GM10266 (cell line): ENCODE data around the gene ZC2HC1B.
"Not testable (repeated sequence)": the region's sequence is repeated elsewhere in the genome, so short reads cannot be mapped to it uniquely, and the experiment has no call there.

ENCODE experiments used
- DNase-seq: peaks from one replicate; pipeline ENCODE4 v3.0.0; 2012; ENCODE audit errors: extremely low spot score
- TF ChIP-seq, protein P1 (sequence below): IDR thresholded peaks from 2 replicates; pipeline ENCODE4 v1.5.1; 2012; ENCODE audit warnings: mild to moderate bottlenecking, low read depth; ENCODE audit not compliant: control insufficient read depth, insufficient read depth; ENCODE audit errors: missing control alignments

Gene ZC2HC1B

GRCh38 chr6:143845033-143845432, 19.2 kb upstream of the ZC2HC1B start:
- TF ChIP-seq, protein P1, sequence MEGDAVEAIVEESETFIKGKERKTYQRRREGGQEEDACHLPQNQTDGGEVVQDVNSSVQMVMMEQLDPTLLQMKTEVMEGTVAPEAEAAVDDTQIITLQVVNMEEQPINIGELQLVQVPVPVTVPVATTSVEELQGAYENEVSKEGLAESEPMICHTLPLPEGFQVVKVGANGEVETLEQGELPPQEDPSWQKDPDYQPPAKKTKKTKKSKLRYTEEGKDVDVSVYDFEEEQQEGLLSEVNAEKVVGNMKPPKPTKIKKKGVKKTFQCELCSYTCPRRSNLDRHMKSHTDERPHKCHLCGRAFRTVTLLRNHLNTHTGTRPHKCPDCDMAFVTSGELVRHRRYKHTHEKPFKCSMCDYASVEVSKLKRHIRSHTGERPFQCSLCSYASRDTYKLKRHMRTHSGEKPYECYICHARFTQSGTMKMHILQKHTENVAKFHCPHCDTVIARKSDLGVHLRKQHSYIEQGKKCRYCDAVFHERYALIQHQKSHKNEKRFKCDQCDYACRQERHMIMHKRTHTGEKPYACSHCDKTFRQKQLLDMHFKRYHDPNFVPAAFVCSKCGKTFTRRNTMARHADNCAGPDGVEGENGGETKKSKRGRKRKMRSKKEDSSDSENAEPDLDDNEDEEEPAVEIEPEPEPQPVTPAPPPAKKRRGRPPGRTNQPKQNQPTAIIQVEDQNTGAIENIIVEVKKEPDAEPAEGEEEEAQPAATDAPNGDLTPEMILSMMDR = no peak
- no peak for DNase-seq

DNA sequence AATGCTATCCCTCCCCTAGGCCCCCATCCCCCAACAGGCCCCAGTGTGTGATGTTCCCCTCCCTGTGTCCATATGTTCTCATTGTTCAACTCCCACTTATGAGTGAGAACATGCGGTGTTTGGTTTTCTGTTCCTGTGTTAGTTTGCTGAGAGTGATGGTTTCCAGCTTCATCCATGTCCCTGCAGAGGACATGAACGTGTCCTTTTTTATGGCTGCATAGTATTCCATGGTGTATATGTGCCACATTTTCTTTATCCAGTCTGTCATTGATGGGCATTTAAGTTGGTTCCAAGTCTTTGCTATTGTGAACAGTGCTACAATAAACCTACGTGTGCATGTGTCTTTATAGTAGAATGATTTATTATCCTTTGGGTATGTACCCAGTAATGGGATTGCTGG, 12.6 kb upstream of the ZC2HC1B start:
- not testable (repeated sequence) for DNase-seq

GRCh38 chr6:143855057-143855456, 9.2 kb upstream of the ZC2HC1B start:
- not testable (repeated sequence) for DNase-seq

DNA sequence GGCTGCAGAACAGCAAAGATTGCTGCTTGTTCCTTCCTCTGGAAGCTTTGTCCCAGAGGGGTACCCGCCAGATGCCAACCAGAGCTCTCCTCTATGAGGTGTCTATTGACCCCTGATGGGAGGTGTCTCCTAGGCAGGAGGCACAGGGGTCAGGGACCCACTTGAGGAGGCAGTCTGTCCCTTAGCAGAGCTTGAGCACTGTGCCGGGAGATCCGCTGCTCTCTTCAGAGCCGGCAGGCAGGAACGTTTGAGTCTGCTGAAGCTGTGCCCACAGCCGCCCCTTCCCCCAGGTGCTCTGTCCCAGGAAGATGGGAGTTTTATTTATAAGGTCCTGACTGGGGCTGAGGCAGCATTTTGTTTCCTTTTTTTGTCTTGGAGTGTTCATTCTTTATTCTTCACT, 7.5 kb upstream of the ZC2HC1B start:
- DNase-seq = not testable (repeated sequence)

GRCh38 chr6:143857651-143858050, 6.6 kb upstream of the ZC2HC1B start:
- TF ChIP-seq, protein P1 = no peak
- DNase-seq = no peak

DNA sequence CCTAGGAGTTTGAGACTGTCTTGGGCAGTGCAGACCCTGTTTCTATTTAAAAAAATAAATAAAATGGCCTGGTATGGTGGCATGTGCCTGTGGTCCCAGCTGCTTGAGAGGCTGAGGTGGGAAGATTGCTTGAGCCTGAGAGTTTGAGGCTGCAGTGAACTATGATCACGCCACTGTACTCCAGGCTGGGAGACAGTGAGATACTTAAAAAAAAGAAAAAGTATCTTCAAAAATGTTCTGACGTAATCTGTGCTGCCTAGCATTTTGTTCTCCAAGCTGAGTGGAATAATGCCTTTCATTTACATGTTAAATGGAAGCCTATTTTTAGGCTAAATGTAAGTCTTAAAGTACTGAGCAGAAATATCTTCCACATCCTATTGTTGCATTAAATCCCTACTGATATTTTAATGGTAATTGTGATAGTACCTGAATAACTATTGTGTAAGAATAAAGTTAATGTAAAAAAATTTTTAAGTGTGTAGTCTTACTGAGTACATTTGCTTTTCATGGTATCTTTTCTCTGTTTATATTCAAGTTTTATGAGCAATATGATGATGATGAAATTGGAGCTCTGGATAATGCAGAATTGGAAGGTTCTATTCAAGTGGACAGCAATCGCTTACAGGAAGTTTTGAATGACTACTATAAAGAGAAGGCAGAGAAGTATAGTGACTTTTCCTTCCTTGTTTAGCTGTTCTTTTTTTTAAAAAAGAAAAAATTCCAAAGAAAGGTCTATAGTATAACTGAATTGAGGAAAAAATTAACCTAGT, 4.2 kb upstream of the ZC2HC1B start:
- TF ChIP-seq, protein P1 = no peak
- no peak for DNase-seq

DNA sequence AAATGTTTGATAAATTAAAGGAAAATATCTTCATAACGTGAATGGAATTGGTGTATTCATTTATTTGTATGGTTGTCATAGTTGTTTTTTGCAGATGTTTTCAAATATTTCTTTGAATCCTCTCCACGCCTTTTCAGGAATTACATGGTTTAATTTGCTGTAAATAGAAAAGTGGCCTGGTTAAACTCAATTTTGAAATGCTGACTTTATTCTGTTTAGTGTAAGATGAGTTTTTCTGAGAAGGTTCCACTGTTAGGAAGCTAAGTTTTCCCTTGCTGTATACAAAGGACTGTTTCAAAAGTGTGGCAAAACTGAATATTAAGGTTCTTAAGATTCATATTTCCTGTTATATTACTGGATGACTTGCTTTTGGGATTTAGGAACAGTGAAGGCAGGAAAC, 503 bp upstream of the ZC2HC1B start:
- DNase-seq = no peak
- TF ChIP-seq, protein P1 = no peak

- DNase-seq = no peak
- TF ChIP-seq, protein P1 = no peak
Observed at GRCh38 chr6:143867236-143867635, 3.0 kb downstream of the ZC2HC1B start.

DNA sequence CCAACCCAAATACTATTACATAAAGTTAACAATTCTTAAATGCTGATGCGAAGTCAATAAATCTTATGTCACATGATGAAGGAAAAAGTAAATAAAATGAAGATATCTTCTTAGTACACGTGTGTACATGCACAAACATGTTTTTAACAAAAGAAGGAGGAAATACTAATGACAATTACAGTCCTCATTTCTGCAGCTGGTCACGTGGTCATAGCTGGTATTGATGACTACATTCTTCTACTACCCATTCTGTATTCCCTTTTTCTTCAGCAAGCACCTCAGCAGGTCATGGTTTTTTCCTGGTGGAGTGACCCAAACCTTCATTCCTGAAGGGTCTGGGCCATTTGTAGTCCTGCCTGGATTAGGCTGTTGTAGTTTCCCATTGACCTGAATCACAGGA, 4.5 kb downstream of the ZC2HC1B start:
- DNase-seq = not testable (repeated sequence)

- DNase-seq = not testable (repeated sequence)
Observed at GRCh38 chr6:143871202-143871730, 7.0 kb downstream of the ZC2HC1B start.
